Islet precursor cell (in vitro differentiated cells): Measurements from ENCODE around the gene KCNJ1.

Source experiments
- DNase-seq: peaks from one replicate; pipeline ENCODE4 v3.0.0-alpha.2; 2018

Gene KCNJ1

GRCh38 chr11:128846985-128847384, 20.1 kb downstream of the KCNJ1 start:
- no peak for DNase-seq

DNA sequence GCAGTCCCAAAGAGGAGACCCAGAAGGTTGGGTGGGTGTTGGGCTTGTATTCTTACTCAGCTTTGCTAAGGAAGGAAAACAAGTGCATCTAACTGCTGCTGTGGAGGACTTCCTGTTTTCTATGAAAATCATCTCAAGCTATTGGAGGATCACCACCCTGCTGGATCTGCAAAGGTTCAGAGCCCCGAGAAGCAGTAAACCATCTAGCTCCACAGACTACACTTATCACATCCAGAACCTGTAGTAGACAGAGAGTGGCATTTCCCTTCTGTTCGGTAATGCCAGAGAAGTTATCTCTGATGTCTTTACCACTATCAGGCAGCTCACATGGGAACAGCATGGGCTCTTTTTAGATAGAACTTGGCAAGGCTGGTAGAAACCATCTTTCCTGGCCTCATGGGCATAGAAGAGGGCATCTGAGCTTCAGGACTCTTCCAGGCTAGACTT, 21.7 kb downstream of the KCNJ1 start:
- DNase-seq: no peak

DNA sequence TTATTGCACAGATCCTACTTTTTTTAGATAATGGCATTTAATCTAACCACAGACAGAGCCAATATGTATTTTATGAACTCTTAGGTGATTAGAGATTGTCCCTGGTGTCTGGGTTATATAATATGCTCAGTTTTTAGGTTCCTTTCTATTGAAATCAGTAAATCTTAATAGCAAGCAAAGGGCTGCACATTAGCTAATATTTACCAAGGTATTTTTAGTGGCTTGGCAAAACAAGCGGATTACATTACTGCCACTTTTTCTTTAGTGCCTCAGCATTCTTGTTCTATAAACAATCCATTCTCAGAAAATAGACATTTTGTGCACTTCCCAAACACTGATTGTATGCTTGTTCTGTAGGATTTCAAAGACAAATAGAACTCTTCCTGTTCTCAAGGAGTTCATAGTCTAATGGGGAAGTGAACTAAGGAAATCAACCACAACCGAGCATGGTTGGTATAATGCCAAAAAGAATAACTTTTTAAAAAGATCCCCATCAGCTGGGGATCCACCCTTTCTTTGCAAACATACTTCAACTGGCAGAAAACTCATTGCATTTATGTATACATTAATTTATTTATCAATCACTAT, 23.8 kb downstream of the KCNJ1 start:
- DNase-seq: no peak

DNA sequence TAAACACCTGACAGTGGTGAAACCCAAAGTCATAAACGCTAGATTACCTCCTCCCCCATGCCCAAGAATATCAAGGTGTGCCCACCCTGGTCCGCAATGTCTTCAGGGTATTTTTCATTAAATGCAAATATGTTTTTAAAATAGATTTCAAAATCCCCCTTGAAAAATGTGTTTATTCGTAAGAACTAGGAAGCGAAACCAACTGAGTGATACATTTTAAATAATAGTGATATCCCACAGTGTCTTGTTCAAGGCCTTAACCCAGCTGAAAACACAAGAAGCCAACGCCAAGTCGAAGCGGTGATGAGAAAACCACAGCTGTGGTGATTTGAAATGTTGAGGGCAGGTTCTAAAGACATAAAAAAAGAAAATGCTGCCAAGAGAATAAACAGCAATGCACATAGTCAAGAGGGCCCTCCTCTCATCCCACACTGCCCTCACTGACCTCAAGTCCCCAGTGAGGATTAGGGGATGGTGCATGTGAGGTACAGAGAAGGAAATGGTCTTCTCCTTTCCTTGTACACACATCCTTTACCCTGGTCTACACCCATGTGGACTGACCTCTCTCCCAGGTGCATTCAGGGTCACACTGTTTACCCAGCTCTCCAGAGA, 25.5 kb downstream of the KCNJ1 start:
- DNase-seq: no peak

- DNase-seq: no peak
Measured at GRCh38 chr11:128840783-128841182, 26.3 kb downstream of the KCNJ1 start.

DNA sequence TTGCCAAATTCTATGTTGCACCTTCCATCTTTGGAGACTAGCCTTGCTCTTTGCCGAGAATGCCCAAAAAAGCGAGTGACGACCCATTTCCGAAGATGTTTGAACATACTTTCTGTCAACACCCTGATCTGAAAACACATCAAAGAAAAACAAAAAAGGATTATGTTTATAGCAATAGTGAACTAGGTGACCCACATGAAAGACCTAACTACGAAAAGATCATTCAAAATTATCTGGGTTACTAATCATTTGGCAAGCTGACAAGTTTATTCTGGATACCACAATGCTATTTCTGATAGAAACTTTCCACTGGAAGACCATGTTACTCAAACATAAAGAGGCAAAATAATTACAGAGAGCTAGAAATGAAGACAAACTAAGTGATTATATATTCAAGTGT, 27.0 kb downstream of the KCNJ1 start:
- no peak for DNase-seq

DNA sequence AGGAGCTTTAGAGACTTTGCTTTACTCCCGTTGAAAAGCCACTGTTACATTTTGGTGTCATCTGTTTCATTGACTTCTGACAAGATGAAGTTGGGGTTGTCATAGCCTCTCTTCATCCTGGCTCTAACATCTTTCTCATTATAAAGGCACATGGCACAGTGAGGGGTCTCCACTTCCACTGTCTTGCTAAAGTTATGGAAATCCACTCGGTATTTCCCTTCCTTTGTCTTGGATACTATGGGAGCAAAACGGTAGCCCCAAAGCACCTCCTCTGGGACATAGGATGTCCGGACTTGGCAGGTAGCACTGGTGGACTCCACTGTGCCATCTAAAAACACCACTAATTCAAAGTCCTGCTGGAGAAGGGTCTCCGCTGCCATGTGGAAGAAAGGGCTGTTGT, 28.0 kb downstream of the KCNJ1 start:
- DNase-seq: no peak

- no peak for DNase-seq
Measured at GRCh38 chr11:128837627-128838026, 29.5 kb downstream of the KCNJ1 start.

- DNase-seq: peak; percentile 66
Measured at GRCh38 chr11:128835741-128836430, 31.2 kb downstream of the KCNJ1 start.

DNA sequence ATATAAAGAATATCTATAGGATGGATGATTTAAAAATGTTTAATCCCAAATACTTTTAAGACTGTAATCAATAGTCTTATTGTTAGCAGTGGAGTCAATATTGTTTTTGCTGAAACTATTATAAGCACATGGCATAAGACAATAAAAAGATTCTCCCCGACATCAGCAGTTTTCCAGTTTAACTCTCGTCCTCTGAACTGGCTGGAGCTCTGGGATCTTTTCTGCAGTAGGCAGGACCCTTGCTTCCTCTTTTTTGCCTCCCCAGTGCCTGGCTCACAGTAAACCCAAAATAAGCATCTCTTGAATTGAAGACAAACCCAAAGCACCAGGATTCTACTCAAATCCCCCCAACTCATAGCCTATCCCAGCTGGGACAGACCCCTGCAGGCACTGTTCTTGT, 32.9 kb downstream of the KCNJ1 start:
- no peak for DNase-seq

- no peak for DNase-seq
Measured at GRCh38 chr11:128832121-128832497, 35.0 kb downstream of the KCNJ1 start.

- DNase-seq: peak; percentile 87
Measured at GRCh38 chr11:128831174-128832120, 35.6 kb downstream of the KCNJ1 start.

GRCh38 chr11:128830290-128831173, 36.6 kb downstream of the KCNJ1 start:
- peak; percentile 2 for DNase-seq

DNA sequence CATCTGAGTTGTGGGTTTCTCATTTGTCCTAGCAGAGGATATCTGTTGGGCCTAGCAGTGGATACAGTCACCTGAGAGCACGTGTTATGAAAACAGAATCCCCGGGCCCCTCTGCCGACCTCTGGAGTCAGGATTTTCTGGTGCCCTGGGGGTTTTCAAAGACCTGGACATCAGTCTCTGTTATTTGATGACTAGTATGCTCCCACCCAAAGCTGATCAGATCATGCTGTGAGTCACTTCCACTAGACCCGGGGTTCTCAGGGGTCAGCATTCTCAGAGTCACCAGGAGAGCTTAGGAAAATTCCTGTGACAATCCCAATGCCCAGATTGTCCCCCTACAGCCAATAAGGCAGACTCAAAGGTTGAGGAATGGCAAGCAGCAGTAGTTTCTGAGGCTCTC, 38.7 kb downstream of the KCNJ1 start:
- DNase-seq: peak; percentile 83

DNA sequence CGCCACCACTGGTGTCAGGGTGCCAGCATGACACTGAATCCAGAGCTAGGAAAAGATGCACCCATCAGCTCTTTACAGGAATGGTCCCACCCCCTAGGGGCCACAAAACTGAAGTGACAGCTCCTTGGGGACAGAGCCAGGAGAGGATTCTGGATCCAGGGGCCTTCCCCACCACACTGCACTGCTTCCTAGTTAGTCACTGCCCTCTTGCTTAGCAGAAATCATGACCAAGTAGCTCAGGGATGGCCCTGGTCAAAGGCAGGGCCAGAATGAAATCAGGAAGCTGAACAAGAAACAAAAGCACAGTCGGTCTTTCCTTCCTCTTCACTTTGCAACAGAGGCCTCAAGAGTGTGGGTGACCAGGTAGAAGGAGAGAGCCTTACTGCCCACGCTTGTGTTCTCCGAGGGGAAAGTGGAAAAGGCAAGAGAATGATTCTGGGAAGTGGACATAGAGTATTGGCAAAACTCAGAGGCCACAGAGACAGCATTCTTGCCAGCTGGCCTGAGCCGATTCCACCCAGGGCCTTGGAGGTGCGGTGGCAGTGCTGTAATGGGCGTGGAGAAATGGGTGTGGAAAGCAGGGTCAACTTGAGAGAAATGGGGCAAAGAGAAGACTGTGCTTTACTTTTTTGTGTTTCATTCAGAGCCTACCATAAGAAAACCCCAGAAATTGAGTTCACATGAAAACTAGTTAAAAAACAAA, 39.8 kb downstream of the KCNJ1 start:
- no peak for DNase-seq

DNA sequence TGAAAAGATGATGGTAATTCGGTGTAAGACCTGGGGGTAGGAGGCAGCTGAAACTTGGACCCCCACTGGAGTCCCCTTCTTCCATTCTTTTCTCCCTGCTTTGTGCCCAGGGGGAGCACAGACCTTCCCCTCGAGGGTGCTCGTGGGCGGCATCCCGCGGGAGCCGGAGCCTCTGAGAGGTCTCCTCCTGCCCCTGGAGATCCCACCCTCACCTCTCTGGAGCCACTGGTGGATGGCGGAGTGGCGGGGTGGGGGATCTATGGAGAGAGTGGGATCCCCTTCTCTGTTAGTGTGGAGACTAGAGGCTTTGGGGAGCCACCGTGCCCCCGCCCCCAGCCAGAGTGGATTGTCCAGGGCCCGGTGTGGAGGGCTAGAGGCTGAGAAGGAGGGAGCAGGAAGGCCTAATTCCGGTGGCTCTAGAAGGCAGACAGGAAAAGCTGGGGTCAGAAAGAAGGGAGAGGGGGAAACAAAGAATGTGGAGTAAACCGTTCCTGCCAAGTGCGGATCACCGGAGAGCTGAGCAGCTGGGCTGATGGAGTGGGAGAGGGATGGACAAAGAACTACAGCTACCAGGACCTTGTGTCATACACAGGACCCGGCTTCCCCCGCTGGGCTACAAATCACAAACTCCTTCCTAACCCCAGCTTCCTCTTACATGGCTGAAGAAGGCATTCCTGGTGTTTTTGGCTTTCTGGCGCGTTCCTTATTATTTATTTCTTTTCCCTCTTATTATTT, 41.9 kb downstream of the KCNJ1 start:
- DNase-seq: no peak

DNA sequence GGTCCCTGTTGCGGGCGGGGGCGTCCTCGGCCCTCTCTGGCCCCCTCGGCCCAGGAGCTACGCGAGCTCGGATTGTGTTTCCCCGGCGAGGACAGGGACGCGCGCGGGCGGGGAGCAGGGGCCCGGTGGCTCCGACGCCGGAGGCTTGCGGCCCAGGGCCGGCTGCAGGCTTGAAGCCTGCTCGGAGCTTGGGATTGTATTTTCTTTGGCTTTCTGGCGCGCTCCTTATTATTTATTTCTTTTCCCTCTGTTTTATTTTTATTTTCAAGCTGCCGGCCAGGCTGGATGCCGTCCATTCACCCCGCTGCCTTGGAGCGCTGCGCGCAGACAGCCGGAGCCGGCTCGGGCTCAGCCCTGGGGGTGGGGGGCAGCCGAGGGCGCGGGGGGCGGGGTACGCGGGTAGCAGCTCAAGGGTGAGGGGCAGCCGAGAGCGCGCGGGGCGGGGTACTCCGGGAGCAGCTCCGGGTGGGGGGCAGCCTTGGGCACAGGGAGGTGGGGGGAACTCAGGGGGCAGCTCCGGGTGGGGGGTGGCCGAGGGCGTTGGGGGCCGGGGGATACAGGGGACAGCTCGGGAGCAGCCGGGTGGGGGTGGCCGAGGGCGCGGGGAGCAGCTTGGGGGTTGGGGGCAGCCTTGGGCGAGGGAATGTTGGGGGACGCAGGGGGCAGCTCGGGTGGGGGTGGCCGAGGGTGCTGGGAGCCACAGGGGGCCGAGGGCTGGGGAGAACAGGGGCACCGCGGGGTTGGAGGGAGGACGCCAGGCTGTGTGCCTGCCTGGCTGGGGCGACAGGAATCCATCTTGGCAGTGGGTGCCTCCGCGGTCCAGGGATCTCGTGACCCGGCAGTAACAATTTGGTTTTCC, 42.7 kb downstream of the KCNJ1 start:
- DNase-seq: peak; percentile 52

DNA sequence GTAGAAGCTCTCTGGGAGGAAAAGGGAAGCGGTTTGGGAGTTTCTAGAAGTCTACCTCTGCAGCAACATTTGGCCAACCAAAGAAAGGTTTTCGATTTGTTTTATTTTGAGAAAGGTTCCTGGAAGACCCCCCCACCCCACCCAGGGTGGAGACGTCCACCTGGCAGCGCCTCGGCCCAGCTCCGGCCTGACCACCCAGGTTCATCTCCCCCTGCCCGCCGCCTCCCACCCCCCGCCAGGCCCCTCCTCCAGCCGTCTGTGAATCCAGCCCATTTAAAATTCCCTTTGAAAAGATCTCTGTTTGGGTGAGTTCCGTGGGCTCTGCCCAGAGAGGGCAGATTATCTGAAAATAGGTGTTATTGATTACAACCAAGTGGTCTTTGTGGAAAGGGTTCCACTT, 43.3 kb downstream of the KCNJ1 start:
- no peak for DNase-seq

GRCh38 chr11:128822130-128822529, 45.0 kb downstream of the KCNJ1 start:
- DNase-seq: no peak

- DNase-seq: no peak
Measured at GRCh38 chr11:128821556-128821955, 45.5 kb downstream of the KCNJ1 start.
